CD14-positive monocyte (primary cell): ENCODE data around the gene SLIT3. TPM values are rescaled to one million over a fixed set of nuclear protein-coding genes. Genes with fewer than 3 reads are reported as not detected.
A peak's percentile ranks its signal among the peaks of the same experiment; 100 is the strongest.

Source experiments
- DNase-seq, 3 donors: peaks; one replicate each; pipeline ENCODE4 v3.0.0-alpha.2; 2011 to 2022
- H2AFZ ChIP-seq: 2 replicates; pipeline ENCODE4 v1.6.0; 2012; ENCODE audit warnings: mild to moderate bottlenecking, low read depth, low read length, inconsistent platforms; ENCODE audit not compliant: insufficient read depth, poor library complexity, severe bottlenecking
- H3K27ac ChIP-seq, 2 donors: 1 replicate in 1 of 2; 2 replicates in 1 of 2; pipeline ENCODE4 v1.5.1; 2012 to 2013; ENCODE audit warnings: low read length in 2 of 2, control low read depth in 1 of 2, inconsistent platforms in 1 of 2, low read depth in 1 of 2, mild to moderate bottlenecking in 1 of 2
- H3K27me3 ChIP-seq, 2 donors: one replicate each; pipeline versions ENCODE4 v1.6.0 to v1.6.1; 2011 to 2013; ENCODE audit warnings: low read length in 2 of 2; ENCODE audit not compliant: control insufficient read depth in 2 of 2, insufficient read depth in 2 of 2
- H3K36me3 ChIP-seq, 2 donors: replicated peaks in 1 of 2; 1 replicate in 1 of 2; 2 replicates in 1 of 2; pipeline versions ENCODE4 v1.5.1 to v1.6.1; 2012 to 2013; ENCODE audit warnings: low read length in 2 of 2, control low read depth in 1 of 2, inconsistent platforms in 1 of 2, mild to moderate bottlenecking in 1 of 2; ENCODE audit not compliant: insufficient read depth in 2 of 2, control insufficient read depth in 1 of 2
- H3K4me1 ChIP-seq, 2 donors: 1 replicate in 1 of 2; 2 replicates in 1 of 2; pipeline versions ENCODE4 v1.5.1 to v1.6.1; 2012 to 2013; ENCODE audit warnings: low read length in 2 of 2, control low read depth in 1 of 2, inconsistent platforms in 1 of 2, mild to moderate bottlenecking in 1 of 2, moderate library complexity in 1 of 2; ENCODE audit not compliant: insufficient read depth in 2 of 2, control insufficient read depth in 1 of 2
- H3K4me2 ChIP-seq: replicated peaks from 2 replicates; pipeline ENCODE3; 2012; ENCODE audit warnings: low read length, moderate library complexity, mild to moderate bottlenecking; ENCODE audit not compliant: poor library complexity, severe bottlenecking; ENCODE audit errors: extremely low read depth
- H3K4me3 ChIP-seq, 3 experiments: fragments of 200-600 bp in 1 of 3; sonication (generic) in 1 of 3; replicated peaks in 1 of 3; 1 replicate in 2 of 3; 2 replicates in 1 of 3; pipeline ENCODE4 v1.5.1; 2011 to 2013; ENCODE audit warnings: low read length in 3 of 3, mild to moderate bottlenecking in 3 of 3, control low read depth in 2 of 3, low read depth in 2 of 3, inconsistent platforms in 1 of 3, moderate library complexity in 1 of 3
- H3K79me2 ChIP-seq: 2 replicates; pipeline ENCODE4 v1.6.0; 2012; ENCODE audit warnings: mild to moderate bottlenecking, control low read depth, inconsistent platforms, low read length, moderate library complexity; ENCODE audit not compliant: insufficient read depth
- H3K9ac ChIP-seq: 2 replicates; pipeline ENCODE4 v1.6.0; 2017; ENCODE audit warnings: low read length, mild to moderate bottlenecking; ENCODE audit not compliant: insufficient read depth, poor library complexity, severe bottlenecking
- H3K9me3 ChIP-seq, 2 donors: replicated peaks in 1 of 2; 1 replicate in 1 of 2; 2 replicates in 1 of 2; pipeline versions ENCODE4 v1.5.1 to v1.6.1; 2012 to 2013; ENCODE audit warnings: low read length in 2 of 2, control low read depth in 1 of 2; ENCODE audit not compliant: control insufficient read depth in 1 of 2, insufficient read depth in 1 of 2
- H4K20me1 ChIP-seq: 2 replicates; pipeline ENCODE4 v1.6.0; 2012; ENCODE audit warnings: mild to moderate bottlenecking, low read length, control low read depth, moderate library complexity; ENCODE audit not compliant: insufficient read depth
- H3K27ac Mint-ChIP-seq, 7 donors: one replicate each; pipeline ENCODE4 v1.8.0; 2020; ENCODE audit warnings: mild to moderate bottlenecking in 7 of 7, mixed read lengths in 7 of 7, moderate library complexity in 6 of 7, inconsistent platforms in 2 of 7
- H3K27me3 Mint-ChIP-seq, 3 donors: one replicate each; pipeline ENCODE4 v1.8.0; 2021 to 2022; ENCODE audit warnings: low read depth in 3 of 3, mild to moderate bottlenecking in 3 of 3, mixed read lengths in 3 of 3, moderate library complexity in 3 of 3, inconsistent platforms in 1 of 3
- H3K36me3 Mint-ChIP-seq, 2 donors: one replicate each; pipeline ENCODE4 v1.8.0; 2020; ENCODE audit warnings: mixed read lengths in 2 of 2, inconsistent platforms in 1 of 2, mild to moderate bottlenecking in 1 of 2
- H3K4me1 Mint-ChIP-seq: one replicate; pipeline ENCODE4 v1.8.0; 2020; ENCODE audit warnings: mild to moderate bottlenecking, mixed read lengths
- H3K4me3 Mint-ChIP-seq, 2 donors: one replicate each; pipeline ENCODE4 v1.8.0; 2020; ENCODE audit warnings: mild to moderate bottlenecking in 2 of 2, mixed read lengths in 2 of 2, moderate library complexity in 1 of 2
- H3K9me3 Mint-ChIP-seq, 7 donors: one replicate each; pipeline ENCODE4 v1.8.0; 2020 to 2022; ENCODE audit warnings: mixed read lengths in 7 of 7, mild to moderate bottlenecking in 6 of 7, moderate library complexity in 6 of 7, inconsistent platforms in 2 of 7
- WGBS: methylation state at CpG from one replicate; pipeline ENCODE4 v1.1.5; 2013; ENCODE audit warnings: missing lambda C conversion rate; ENCODE audit not compliant: insufficient coverage; 5-methylcytosine and 5-hydroxymethylcytosine counted together
- intact Hi-C, 2 donors: fragments of 100-400 bp; cut with micrococcal nuclease; formaldehyde crosslinking; loops; one replicate each; pipeline versions ENCODE4 v1.15.0 to v1.15.1; 2023
- polyA plus RNA-seq, 3 donors: library from polyadenylated mRNA; depleted of rRNA in 1 of 3; unstranded in 2 of 3; stranded (reverse) in 1 of 3; fragments of 300-500 nt in 2 of 3; fragments of >200 nt in 1 of 3; fragmentation: Illumina TruSeq in 2 of 3; gene quantifications; 1 replicate in 2 of 3; 2 replicates in 1 of 3; pipeline ENCODE4 v1.2.3, GENCODE V29; 2012 to 2021
- TF ChIP-seq, protein P1 (sequence below): fragments of 200-600 bp; IDR thresholded peaks from one replicate; pipeline ENCODE4 v1.8.0; 2022; ENCODE audit warnings: antibody characterized with exemption, mild to moderate bottlenecking

Gene SLIT3
- polyA plus RNA-seq, 3 donors = not detected

DNA sequence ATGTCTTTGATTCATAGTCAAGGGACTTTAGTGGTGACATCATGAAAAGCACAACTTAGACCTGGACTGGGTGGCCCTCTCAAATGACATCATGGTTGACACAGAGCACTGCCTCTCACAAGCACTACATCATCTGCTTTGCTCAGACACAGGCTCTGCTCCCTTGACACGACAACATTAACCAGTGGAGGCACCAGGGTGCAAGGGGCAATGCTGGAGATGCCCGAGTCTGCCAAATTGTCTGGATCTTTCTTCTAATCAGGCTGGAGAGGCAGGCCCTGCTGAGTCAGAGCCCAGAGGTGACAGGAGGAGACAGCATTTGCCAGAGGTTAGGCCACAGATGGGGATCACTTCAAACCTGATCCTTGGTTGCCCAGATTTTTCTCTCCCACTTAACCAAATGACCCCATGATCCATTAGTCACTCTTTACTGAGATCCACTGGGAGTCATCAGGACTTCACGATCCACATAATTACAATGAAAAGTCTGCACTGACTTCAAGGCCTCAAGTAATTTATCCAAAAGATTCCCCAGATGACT lies 174.4 kb downstream of the SLIT3 start:
- intact Hi-C loops = no loop called here
- no peaks in the 10 kb centered on the region for H3K4me1 Mint-ChIP-seq
- no peaks in the 10 kb centered on the region for H4K20me1 ChIP-seq

DNA sequence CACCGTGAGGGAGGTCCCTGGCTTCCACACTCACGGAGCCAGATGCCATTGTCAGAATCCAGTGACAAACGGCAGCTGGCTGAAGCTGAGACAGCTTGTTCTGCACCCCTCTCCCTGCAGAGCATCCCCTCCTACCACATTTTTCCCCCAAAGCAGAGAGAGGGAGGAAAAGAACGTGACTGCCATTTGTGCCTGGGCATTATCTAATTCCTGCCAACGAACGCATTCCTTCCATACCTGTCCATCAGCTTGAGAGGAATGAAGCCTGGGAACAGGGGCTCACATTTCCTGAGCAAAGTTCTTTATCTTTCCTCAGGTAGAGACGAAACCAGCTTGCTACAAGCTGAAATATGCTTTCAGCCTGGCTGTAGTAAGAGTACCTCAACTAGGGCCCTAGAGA lies 175.4 kb downstream of the SLIT3 start:
- no peaks in the 10 kb centered on the region for H3K4me1 ChIP-seq
- peaks cover 0 to 2% (median 0%) of the 10 kb centered on the region in 3 donors for H3K27me3 Mint-ChIP-seq
- H3K79me2 ChIP-seq = no peaks in the 10 kb centered on the region
- H3K9me3 ChIP-seq = no peaks in the 10 kb centered on the region
- H3K4me1 Mint-ChIP-seq = no peaks in the 10 kb centered on the region
- H3K4me3 ChIP-seq = no peak overlapping the region
- 87% methylated on average over 4 of the region's 7 CpGs for WGBS
- no peaks in the 10 kb centered on the region for H3K36me3 ChIP-seq
- peaks cover 0 to 4% (median 0%) of the 10 kb centered on the region in 7 donors for H3K9me3 Mint-ChIP-seq
- no peak overlapping the region for H3K4me2 ChIP-seq
- no peak overlapping the region for H3K9ac ChIP-seq
- H2AFZ ChIP-seq = no peak overlapping the region
- no peak overlapping the region for H3K27ac ChIP-seq
- H4K20me1 ChIP-seq = no peaks in the 10 kb centered on the region
- peak overlapping the region in 1 of 7 donors; percentile 69 for H3K27ac Mint-ChIP-seq
- TF ChIP-seq, protein P1, sequence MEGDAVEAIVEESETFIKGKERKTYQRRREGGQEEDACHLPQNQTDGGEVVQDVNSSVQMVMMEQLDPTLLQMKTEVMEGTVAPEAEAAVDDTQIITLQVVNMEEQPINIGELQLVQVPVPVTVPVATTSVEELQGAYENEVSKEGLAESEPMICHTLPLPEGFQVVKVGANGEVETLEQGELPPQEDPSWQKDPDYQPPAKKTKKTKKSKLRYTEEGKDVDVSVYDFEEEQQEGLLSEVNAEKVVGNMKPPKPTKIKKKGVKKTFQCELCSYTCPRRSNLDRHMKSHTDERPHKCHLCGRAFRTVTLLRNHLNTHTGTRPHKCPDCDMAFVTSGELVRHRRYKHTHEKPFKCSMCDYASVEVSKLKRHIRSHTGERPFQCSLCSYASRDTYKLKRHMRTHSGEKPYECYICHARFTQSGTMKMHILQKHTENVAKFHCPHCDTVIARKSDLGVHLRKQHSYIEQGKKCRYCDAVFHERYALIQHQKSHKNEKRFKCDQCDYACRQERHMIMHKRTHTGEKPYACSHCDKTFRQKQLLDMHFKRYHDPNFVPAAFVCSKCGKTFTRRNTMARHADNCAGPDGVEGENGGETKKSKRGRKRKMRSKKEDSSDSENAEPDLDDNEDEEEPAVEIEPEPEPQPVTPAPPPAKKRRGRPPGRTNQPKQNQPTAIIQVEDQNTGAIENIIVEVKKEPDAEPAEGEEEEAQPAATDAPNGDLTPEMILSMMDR = no peak
- no peak for DNase-seq
- intact Hi-C loops = no loop called here
- no peaks in the 10 kb centered on the region for H3K27me3 ChIP-seq
- no peaks in the 10 kb centered on the region for H3K36me3 Mint-ChIP-seq
- H3K4me3 Mint-ChIP-seq = no peak overlapping the region

More for the DNA sequence above, 174.4 kb downstream of the SLIT3 start:
- Mint-ChIP-seq H3K4me3 (no peak overlapping the region), H3K36me3 (no peaks in the 10 kb centered on the region), H3K27me3 (peaks cover 0 to 2% (median 0%) of the 10 kb centered on the region in 3 donors), H3K27ac (no peak overlapping the region), H3K9me3 (peaks cover 0 to 4% (median 0%) of the 10 kb centered on the region in 7 donors)
- TF ChIP-seq, protein P1 = no peak
- Histone ChIP-seq H3K4me2 (no peak overlapping the region), H3K27ac (no peak overlapping the region), H3K4me1 (no peaks in the 10 kb centered on the region), H3K27me3 (no peaks in the 10 kb centered on the region), H3K79me2 (no peaks in the 10 kb centered on the region), H3K4me3 (no peak overlapping the region), H2AFZ (no peak overlapping the region), H3K36me3 (no peaks in the 10 kb centered on the region), H3K9ac (no peak overlapping the region), H3K9me3 (no peaks in the 10 kb centered on the region)
- 97% methylated on average over 3 of the region's 3 CpGs for WGBS
- DNase-seq = no peak
